Glutamatergic neuron (in vitro differentiated cells): ENCODE measurements around the gene CNST. TPM values are rescaled to one million over a fixed set of nuclear protein-coding genes. Genes with fewer than 3 reads are reported as not detected.

ENCODE experiments used
- DNase-seq: peaks from one replicate; pipeline ENCODE4 v3.0.0; 2022
- H3K27ac Mint-ChIP-seq: one replicate; pipeline ENCODE4 v1.8.0; 2020; ENCODE audit warnings: mild to moderate bottlenecking, mixed read lengths, inconsistent platforms; ENCODE audit not compliant: unreplicated experiment
- H3K27me3 Mint-ChIP-seq: one replicate; pipeline ENCODE4 v1.8.0; 2020; ENCODE audit warnings: mild to moderate bottlenecking, moderate library complexity, mixed read lengths, inconsistent platforms; ENCODE audit not compliant: unreplicated experiment
- H3K36me3 Mint-ChIP-seq: one replicate; pipeline ENCODE4 v1.8.0; 2020; ENCODE audit warnings: mild to moderate bottlenecking, mixed read lengths, inconsistent platforms; ENCODE audit not compliant: unreplicated experiment
- H3K4me1 Mint-ChIP-seq: one replicate; pipeline ENCODE4 v1.8.0; 2020; ENCODE audit warnings: mild to moderate bottlenecking, low read depth, mixed read lengths, inconsistent platforms; ENCODE audit not compliant: unreplicated experiment
- H3K4me3 Mint-ChIP-seq: one replicate; pipeline ENCODE4 v1.8.0; 2020; ENCODE audit warnings: mild to moderate bottlenecking, mixed read lengths, inconsistent platforms; ENCODE audit not compliant: unreplicated experiment
- H3K9me3 Mint-ChIP-seq: one replicate; pipeline ENCODE4 v1.8.0; 2020; ENCODE audit warnings: mild to moderate bottlenecking, moderate library complexity, mixed read lengths, inconsistent platforms; ENCODE audit not compliant: unreplicated experiment
- long read RNA-seq: library from polyadenylated mRNA; unstranded; transcript quantifications from one replicate; pipeline ENCODE4 v2.0.0, GENCODE V29; 2020; ENCODE audit not compliant: unreplicated experiment
- total RNA-seq: library from RNA; stranded (reverse); fragmentation: NEBNext Ultra II Directional; extraction: Animal tissue kit (Norgen Biotek cat#: 25700); gene quantifications from one replicate; pipeline ENCODE4 v1.2.1, GENCODE V29; 2021; ENCODE audit not compliant: unreplicated experiment
- TF ChIP-seq, protein P1 (sequence below): fragments of 200-600 bp; sonication (generic); IDR thresholded peaks from one replicate; pipeline ENCODE4 v1.5.0; 2021; ENCODE audit not compliant: partially characterized antibody, unreplicated experiment

CNST gene
- 87.2 TPM for total RNA-seq
- long read RNA-seq, partial matches to known transcripts = 79 of 82 reads
- long read RNA-seq, other reads (novel, unspliced or antisense) = 3 of 82 reads

GRCh38 chr1:246566128-246566812, at the start of gene CNST, which contains the start of gene TFB2M:
Gene CNST (plus strand): TSS chr1:246566456. CDS start chr1:246591563, 25,107 bp downstream.
Gene TFB2M (minus strand): TSS chr1:246566261. CDS start chr1:246566138, 123 bp downstream.
- Mint-ChIP-seq H3K4me3 (peak within 1 kb of the TSS; percentile 94), H3K36me3 (no peaks in the 10 kb centered on the region), H3K27ac (peak within 1 kb of the TSS; percentile 89), H3K4me1 (peaks cover 3% of the 10 kb centered on the region), H3K9me3 (peaks cover 5% of the 10 kb centered on the region), H3K27me3 (peaks cover 4% of the 10 kb centered on the region)
- TF ChIP-seq, protein P1, sequence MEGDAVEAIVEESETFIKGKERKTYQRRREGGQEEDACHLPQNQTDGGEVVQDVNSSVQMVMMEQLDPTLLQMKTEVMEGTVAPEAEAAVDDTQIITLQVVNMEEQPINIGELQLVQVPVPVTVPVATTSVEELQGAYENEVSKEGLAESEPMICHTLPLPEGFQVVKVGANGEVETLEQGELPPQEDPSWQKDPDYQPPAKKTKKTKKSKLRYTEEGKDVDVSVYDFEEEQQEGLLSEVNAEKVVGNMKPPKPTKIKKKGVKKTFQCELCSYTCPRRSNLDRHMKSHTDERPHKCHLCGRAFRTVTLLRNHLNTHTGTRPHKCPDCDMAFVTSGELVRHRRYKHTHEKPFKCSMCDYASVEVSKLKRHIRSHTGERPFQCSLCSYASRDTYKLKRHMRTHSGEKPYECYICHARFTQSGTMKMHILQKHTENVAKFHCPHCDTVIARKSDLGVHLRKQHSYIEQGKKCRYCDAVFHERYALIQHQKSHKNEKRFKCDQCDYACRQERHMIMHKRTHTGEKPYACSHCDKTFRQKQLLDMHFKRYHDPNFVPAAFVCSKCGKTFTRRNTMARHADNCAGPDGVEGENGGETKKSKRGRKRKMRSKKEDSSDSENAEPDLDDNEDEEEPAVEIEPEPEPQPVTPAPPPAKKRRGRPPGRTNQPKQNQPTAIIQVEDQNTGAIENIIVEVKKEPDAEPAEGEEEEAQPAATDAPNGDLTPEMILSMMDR = no peak
- peak; percentile 98 for DNase-seq

- H3K4me3 Mint-ChIP-seq = no peak overlapping the region
- H3K9me3 Mint-ChIP-seq = peaks cover 16% of the 10 kb centered on the region
- H3K36me3 Mint-ChIP-seq = peaks cover 6% of the 10 kb centered on the region
- H3K4me1 Mint-ChIP-seq = no peaks in the 10 kb centered on the region
- TF ChIP-seq, protein P1 = no peak
- DNase-seq = no peak
- no peak overlapping the region for H3K27ac Mint-ChIP-seq
- H3K27me3 Mint-ChIP-seq = peaks cover 12% of the 10 kb centered on the region
These were observed 48.9 kb upstream of the CNST start for GRCh38 chr1:246517391-246517790.

GRCh38 chr1:246518456-246519205, 47.6 kb upstream of the CNST start:
- no peak for DNase-seq
- Mint-ChIP-seq H3K9me3 (peaks cover 18% of the 10 kb centered on the region), H3K27ac (no peak overlapping the region)

GRCh38 chr1:246519514-246519913, 46.7 kb upstream of the CNST start:
- TF ChIP-seq, protein P1 = no peak
- no peak overlapping the region for H3K4me3 Mint-ChIP-seq
- no peak for DNase-seq
- peaks cover 14% of the 10 kb centered on the region for H3K9me3 Mint-ChIP-seq
- H3K27me3 Mint-ChIP-seq = peaks cover 9% of the 10 kb centered on the region
- no peak overlapping the region for H3K27ac Mint-ChIP-seq
- no peaks in the 10 kb centered on the region for H3K4me1 Mint-ChIP-seq
- peaks cover 2% of the 10 kb centered on the region for H3K36me3 Mint-ChIP-seq

More at GRCh38 chr1:246518456-246519205, 47.6 kb upstream of the CNST start:
- Mint-ChIP-seq H3K4me3 (no peak overlapping the region), H3K27me3 (peaks cover 12% of the 10 kb centered on the region), H3K4me1 (no peaks in the 10 kb centered on the region), H3K36me3 (peaks cover 6% of the 10 kb centered on the region)
- TF ChIP-seq, protein P1 = no peak
